ENCODE measurements around the gene SMIM24. TPM values are rescaled to one million over a fixed set of nuclear protein-coding genes. Genes with fewer than 3 reads are reported as not detected.

Gene SMIM24
- total and polyA plus RNA-seq, 9 of the 15 experiments (the other 6 are each of a cell fraction or from before 2014, with no cell fraction given) = 0.45 to 12.3 (median 1.4) TPM; not detected in 1

GRCh38 chr19:3500429-3501101, 20.2 kb upstream of the SMIM24 start, which contains the start of gene DOHH (continued):
- TF ChIP-seq, protein P1, sequence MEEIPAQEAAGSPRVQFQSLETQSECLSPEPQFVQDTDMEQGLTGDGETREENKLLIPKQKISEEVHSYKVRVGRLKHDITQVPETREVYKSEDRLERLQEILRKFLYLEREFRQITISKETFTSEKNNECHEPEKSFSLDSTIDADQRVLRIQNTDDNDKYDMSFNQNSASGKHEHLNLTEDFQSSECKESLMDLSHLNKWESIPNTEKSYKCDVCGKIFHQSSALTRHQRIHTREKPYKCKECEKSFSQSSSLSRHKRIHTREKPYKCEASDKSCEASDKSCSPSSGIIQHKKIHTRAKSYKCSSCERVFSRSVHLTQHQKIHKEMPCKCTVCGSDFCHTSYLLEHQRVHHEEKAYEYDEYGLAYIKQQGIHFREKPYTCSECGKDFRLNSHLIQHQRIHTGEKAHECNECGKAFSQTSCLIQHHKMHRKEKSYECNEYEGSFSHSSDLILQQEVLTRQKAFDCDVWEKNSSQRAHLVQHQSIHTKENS (CRISPR knock-in tag; IDR thresholded peaks at IDR 0.05) = no peak
- TF ChIP-seq SREBF1 (IDR thresholded peaks at IDR 0.05; ENCODE audit: borderline replicate concordance, low read depth, low read length) = peak; percentile 94
- peak; percentile 69; the same call in 1 of the 2 replicates for TF ChIP-seq FOXM1 (IDR thresholded peaks at IDR 0.05; ENCODE audit: low read depth)
- TF ChIP-seq FOXM1 (CRISPR knock-in tag; IDR thresholded peaks at IDR 0.05; ENCODE audit: low read depth) = no peak
- TF ChIP-seq KLF13 (tag; IDR thresholded peaks at IDR 0.05; ENCODE audit: borderline replicate concordance, low read depth) = peak; percentile 58; the same call in 1 of the 2 replicates
- no peak for TF ChIP-seq ZNF764 (CRISPR knock-in tag; IDR thresholded peaks at IDR 0.05; ENCODE audit: low read depth)
- no peak for TF ChIP-seq HMG20A (CRISPR knock-in tag; conservative IDR thresholded peaks at IDR 0.05)
- 0 out of 4 replicates have a peak, but pooled peaks of 1 of the 2 experiments have one; percentile 28 for TF ChIP-seq ZMIZ1 (IDR thresholded peaks at IDR 0.05; ENCODE audit: low read depth in 2 of 2, low read length in 2 of 2)
- TF ChIP-seq, protein P2, sequence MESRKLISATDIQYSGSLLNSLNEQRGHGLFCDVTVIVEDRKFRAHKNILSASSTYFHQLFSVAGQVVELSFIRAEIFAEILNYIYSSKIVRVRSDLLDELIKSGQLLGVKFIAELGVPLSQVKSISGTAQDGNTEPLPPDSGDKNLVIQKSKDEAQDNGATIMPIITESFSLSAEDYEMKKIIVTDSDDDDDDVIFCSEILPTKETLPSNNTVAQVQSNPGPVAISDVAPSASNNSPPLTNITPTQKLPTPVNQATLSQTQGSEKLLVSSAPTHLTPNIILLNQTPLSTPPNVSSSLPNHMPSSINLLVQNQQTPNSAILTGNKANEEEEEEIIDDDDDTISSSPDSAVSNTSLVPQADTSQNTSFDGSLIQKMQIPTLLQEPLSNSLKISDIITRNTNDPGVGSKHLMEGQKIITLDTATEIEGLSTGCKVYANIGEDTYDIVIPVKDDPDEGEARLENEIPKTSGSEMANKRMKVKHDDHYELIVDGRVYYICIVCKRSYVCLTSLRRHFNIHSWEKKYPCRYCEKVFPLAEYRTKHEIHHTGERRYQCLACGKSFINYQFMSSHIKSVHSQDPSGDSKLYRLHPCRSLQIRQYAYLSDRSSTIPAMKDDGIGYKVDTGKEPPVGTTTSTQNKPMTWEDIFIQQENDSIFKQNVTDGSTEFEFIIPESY (CRISPR knock-in tag; IDR thresholded peaks at IDR 0.05) = peak; percentile 89
- TF ChIP-seq, protein P3, sequence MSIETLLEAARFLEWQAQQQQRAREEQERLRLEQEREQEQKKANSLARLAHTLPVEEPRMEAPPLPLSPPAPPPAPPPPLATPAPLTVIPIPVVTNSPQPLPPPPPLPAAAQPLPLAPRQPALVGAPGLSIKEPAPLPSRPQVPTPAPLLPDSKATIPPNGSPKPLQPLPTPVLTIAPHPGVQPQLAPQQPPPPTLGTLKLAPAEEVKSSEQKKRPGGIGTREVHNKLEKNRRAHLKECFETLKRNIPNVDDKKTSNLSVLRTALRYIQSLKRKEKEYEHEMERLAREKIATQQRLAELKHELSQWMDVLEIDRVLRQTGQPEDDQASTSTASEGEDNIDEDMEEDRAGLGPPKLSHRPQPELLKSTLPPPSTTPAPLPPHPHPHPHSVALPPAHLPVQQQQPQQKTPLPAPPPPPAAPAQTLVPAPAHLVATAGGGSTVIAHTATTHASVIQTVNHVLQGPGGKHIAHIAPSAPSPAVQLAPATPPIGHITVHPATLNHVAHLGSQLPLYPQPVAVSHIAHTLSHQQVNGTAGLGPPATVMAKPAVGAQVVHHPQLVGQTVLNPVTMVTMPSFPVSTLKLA (conservative IDR thresholded peaks at IDR 0.05) = peak; percentile 97 to 98
- TF ChIP-seq, protein P4, sequence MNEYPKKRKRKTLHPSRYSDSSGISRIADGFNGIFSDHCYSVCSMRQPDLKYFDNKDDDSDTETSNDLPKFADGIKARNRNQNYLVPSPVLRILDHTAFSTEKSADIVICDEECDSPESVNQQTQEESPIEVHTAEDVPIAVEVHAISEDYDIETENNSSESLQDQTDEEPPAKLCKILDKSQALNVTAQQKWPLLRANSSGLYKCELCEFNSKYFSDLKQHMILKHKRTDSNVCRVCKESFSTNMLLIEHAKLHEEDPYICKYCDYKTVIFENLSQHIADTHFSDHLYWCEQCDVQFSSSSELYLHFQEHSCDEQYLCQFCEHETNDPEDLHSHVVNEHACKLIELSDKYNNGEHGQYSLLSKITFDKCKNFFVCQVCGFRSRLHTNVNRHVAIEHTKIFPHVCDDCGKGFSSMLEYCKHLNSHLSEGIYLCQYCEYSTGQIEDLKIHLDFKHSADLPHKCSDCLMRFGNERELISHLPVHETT (CRISPR knock-in tag; conservative IDR thresholded peaks at IDR 0.05 in 1 of 2, IDR thresholded peaks at IDR 0.05 in 1 of 2) = peak in 1 of 2 experiments; percentile 69; a peak in 1 of 4 replicates
- 0 out of 2 replicates have a peak, but pooled peaks have one; percentile 39 for TF ChIP-seq FOXK1 (CRISPR knock-in tag; IDR thresholded peaks at IDR 0.05; ENCODE audit: borderline replicate concordance)
- TF ChIP-seq EWSR1 (IDR thresholded peaks at IDR 0.05; ENCODE audit: borderline replicate concordance, low read depth, partially characterized antibody) = no peak
- no peak for TF ChIP-seq SMARCC2 (IDR thresholded peaks at IDR 0.05; ENCODE audit: low read depth)
